ENCODE data around the gene CCS.
"Not testable (repeated sequence)": the region's sequence is repeated elsewhere in the genome, so short reads cannot be mapped to it uniquely, and the experiment has no call there.

The CCS gene

GRCh38 chr11:66592457-66593302 is at the start of gene CCS, which contains the start of gene CCDC87:
TSS of gene CCS (plus strand) at chr11:66593185. CDS start at chr11:66593262, 77 bp downstream.
TSS of gene CCDC87 (minus strand) at chr11:66593063. CDS start at chr11:66593015, 48 bp downstream.
- peak; percentile 98 to 99 for DNase-seq (ENCODE audit: low read depth in 2 of 2)

- peak; percentile 44 to 52 for DNase-seq (ENCODE audit: low read depth in 2 of 2)
These were observed 49.5 kb upstream of the CCS start for GRCh38 chr11:66543263-66544107.

GRCh38 chr11:66544952-66545351 is 48.0 kb upstream of the CCS start:
- not testable (repeated sequence) for DNase-seq (ENCODE audit: low read depth in 2 of 2)

GRCh38 chr11:66545701-66546367 is 47.2 kb upstream of the CCS start, which contains the start of gene ZDHHC24:
TSS of gene ZDHHC24 (minus strand) at chr11:66546048. CDS start at chr11:66546003, 45 bp downstream.
- peak; percentile 90 to 91 for DNase-seq (ENCODE audit: low read depth in 2 of 2)

GRCh38 chr11:66546368-66546965 is 46.5 kb upstream of the CCS start, which contains the start of gene ACTN3:
TSS of gene ACTN3 (plus strand) at chr11:66546903. CDS start at chr11:66546938, 35 bp downstream.
- DNase-seq (ENCODE audit: low read depth in 2 of 2) = no peak

GRCh38 chr11:66546966-66547661 is 45.9 kb upstream of the CCS start:
- DNase-seq (ENCODE audit: low read depth in 2 of 2) = no peak

GRCh38 chr11:66547662-66548009 is 45.3 kb upstream of the CCS start:
- DNase-seq (ENCODE audit: low read depth in 2 of 2) = no peak

- DNase-seq (ENCODE audit: low read depth in 2 of 2) = no peak
These were observed 44.9 kb upstream of the CCS start for GRCh38 chr11:66548041-66548440.

GRCh38 chr11:66548774-66549630 is 44.0 kb upstream of the CCS start:
- no peak for DNase-seq (ENCODE audit: low read depth in 2 of 2)

- no peak for DNase-seq (ENCODE audit: low read depth in 2 of 2)
These were observed 43.3 kb upstream of the CCS start for GRCh38 chr11:66549696-66550095.

- no peak for DNase-seq (ENCODE audit: low read depth in 2 of 2)
These were observed 42.1 kb upstream of the CCS start for GRCh38 chr11:66550887-66551286.

- DNase-seq (ENCODE audit: low read depth in 2 of 2) = no peak
These were observed 38.4 kb upstream of the CCS start for GRCh38 chr11:66554602-66555001.

- DNase-seq (ENCODE audit: low read depth in 2 of 2) = no peak
These were observed 37.6 kb upstream of the CCS start for GRCh38 chr11:66555416-66555815.

GRCh38 chr11:66556086-66556485 is 36.9 kb upstream of the CCS start:
- no peak for DNase-seq (ENCODE audit: low read depth in 2 of 2)

GRCh38 chr11:66557733-66558326 is 35.2 kb upstream of the CCS start:
- DNase-seq (ENCODE audit: low read depth in 2 of 2) = no peak

- no peak for DNase-seq (ENCODE audit: low read depth in 2 of 2)
These were observed 33.7 kb upstream of the CCS start for GRCh38 chr11:66559142-66559865.

- no peak for DNase-seq (ENCODE audit: low read depth in 2 of 2)
These were observed 32.9 kb upstream of the CCS start for GRCh38 chr11:66559866-66560676.

All from stimulated activated CD8-positive, alpha-beta memory T cell treated with anti-CD3 and anti-CD28 coated beads, Interleukin-2, amount 100 ng/mL, for 48 hours (primary cell).